Karpas-422 (cell line): ENCODE measurements around the gene TTR. TPM values are rescaled to one million over a fixed set of nuclear protein-coding genes. Genes with fewer than 3 reads are reported as not detected.

Source experiments
- DNase-seq: peaks from one replicate; pipeline ENCODE4 v3.0.0-alpha.2; 2015
- H2AFZ ChIP-seq: fragments of 200-600 bp; sonication (generic); 2 replicates; pipeline ENCODE4 v1.6.1; 2014; ENCODE audit warnings: antibody characterized with exemption, low read length, mixed read lengths
- H3K27ac ChIP-seq: fragments of 200-600 bp; sonication (generic); 2 replicates; pipeline ENCODE4 v1.5.1; 2014; ENCODE audit warnings: mild to moderate bottlenecking, low read length, moderate library complexity
- H3K27me3 ChIP-seq: fragments of 200-600 bp; sonication (generic); 2 replicates; pipeline ENCODE4 v1.6.1; 2014; ENCODE audit warnings: low read length, mixed read lengths
- H3K36me3 ChIP-seq: fragments of 200-600 bp; sonication (generic); 2 replicates; pipeline ENCODE4 v1.6.1; 2014; ENCODE audit warnings: low read length, mixed read lengths; ENCODE audit not compliant: insufficient read depth
- H3K4me1 ChIP-seq: fragments of 200-600 bp; sonication (generic); 2 replicates; pipeline ENCODE4 v1.6.1; 2014; ENCODE audit warnings: mild to moderate bottlenecking, low read length, mixed read lengths
- H3K4me2 ChIP-seq: fragments of 200-600 bp; sonication (generic); 2 replicates; pipeline ENCODE4 v1.6.1; 2014; ENCODE audit warnings: low read length, low read depth, mild to moderate bottlenecking; ENCODE audit not compliant: poor library complexity, severe bottlenecking
- H3K4me3 ChIP-seq: fragments of 200-600 bp; sonication (generic); 2 replicates; pipeline ENCODE4 v1.5.1; 2014; ENCODE audit warnings: mild to moderate bottlenecking, antibody characterized with exemption, low read length, mixed read lengths
- H3K79me2 ChIP-seq: fragments of 200-600 bp; sonication (generic); 2 replicates; pipeline ENCODE4 v1.6.1; 2014; ENCODE audit warnings: mild to moderate bottlenecking, low read length, mixed read lengths
- H3K9ac ChIP-seq: fragments of 200-600 bp; sonication (generic); 2 replicates; pipeline ENCODE4 v1.6.0; 2014; ENCODE audit warnings: low read length
- H3K9me2 ChIP-seq: fragments of 200-600 bp; sonication (generic), shearing (Covaris generic); replicated peaks from 2 replicates; pipeline ENCODE4 v1.6.0; 2014; ENCODE audit warnings: mild to moderate bottlenecking, low read length, moderate library complexity; ENCODE audit not compliant: insufficient read depth
- H3K9me3 ChIP-seq: fragments of 300-700, 200-600 bp; sonication (generic); 2 replicates; pipeline ENCODE4 v1.6.1; 2014; ENCODE audit warnings: low read length, mixed read lengths
- H4K20me1 ChIP-seq: fragments of 200-600 bp; sonication (generic); 2 replicates; pipeline ENCODE4 v1.6.1; 2014; ENCODE audit warnings: mild to moderate bottlenecking, antibody characterized with exemption, low read length, low read depth; ENCODE audit not compliant: insufficient read depth
- total RNA-seq: library from RNA; depleted of rRNA; stranded (reverse); fragments of >200 nt; shearing (Covaris generic); gene quantifications from 2 replicates; pipeline ENCODE4 v1.2.3, GENCODE V29; 2014; ENCODE audit warnings: low replicate concordance

The TTR gene
- total RNA-seq, 1 experiment from 2014 or later, result not detected

- no peak overlapping the region for H3K4me2 ChIP-seq
- H2AFZ ChIP-seq, result no peak overlapping the region
- H3K9me3 ChIP-seq, result no peaks in the 10 kb centered on the region
- no peaks in the 10 kb centered on the region for H3K9me2 ChIP-seq
- no peak overlapping the region for H3K9ac ChIP-seq
- no peaks in the 10 kb centered on the region for H3K36me3 ChIP-seq
- no peaks in the 10 kb centered on the region for H3K27me3 ChIP-seq
- no peaks in the 10 kb centered on the region for H4K20me1 ChIP-seq
- no peak overlapping the region for H3K27ac ChIP-seq
- DNase-seq, result no peak
- no peaks in the 10 kb centered on the region for H3K79me2 ChIP-seq
- H3K4me3 ChIP-seq, result no peak overlapping the region
- H3K4me1 ChIP-seq, result no peaks in the 10 kb centered on the region
These were observed 4.6 kb downstream of the TTR start for GRCh38 chr18:31596081-31596872.

- H3K36me3 ChIP-seq, result no peaks in the 10 kb centered on the region
- H3K9ac ChIP-seq, result no peak overlapping the region
- no peaks in the 10 kb centered on the region for H3K79me2 ChIP-seq
- H4K20me1 ChIP-seq, result no peaks in the 10 kb centered on the region
- no peaks in the 10 kb centered on the region for H3K9me2 ChIP-seq
- H3K27ac ChIP-seq, result no peak overlapping the region
- no peak overlapping the region for H2AFZ ChIP-seq
- no peak overlapping the region for H3K4me2 ChIP-seq
- H3K27me3 ChIP-seq, result no peaks in the 10 kb centered on the region
- H3K4me1 ChIP-seq, result no peaks in the 10 kb centered on the region
- no peak for DNase-seq
- no peaks in the 10 kb centered on the region for H3K9me3 ChIP-seq
- no peak overlapping the region for H3K4me3 ChIP-seq
These were observed 6.5 kb downstream of the TTR start for GRCh38 chr18:31598021-31598805.

- Histone ChIP-seq H3K9me3 (no peaks in the 10 kb centered on the region), H3K36me3 (no peaks in the 10 kb centered on the region), H3K79me2 (no peaks in the 10 kb centered on the region), H2AFZ (no peak overlapping the region), H3K9ac (no peak overlapping the region), H3K27ac (no peak overlapping the region), H3K9me2 (no peaks in the 10 kb centered on the region), H4K20me1 (no peaks in the 10 kb centered on the region), H3K4me3 (no peak overlapping the region), H3K4me1 (peaks cover 3% of the 10 kb centered on the region; the same call in 1 of the 2 replicates), H3K4me2 (no peak overlapping the region), H3K27me3 (no peaks in the 10 kb centered on the region)
- DNase-seq, result no peak
These were observed 11.6 kb downstream of the TTR start for GRCh38 chr18:31603315-31603714.

- Histone ChIP-seq H3K79me2 (no peaks in the 10 kb centered on the region), H3K9me3 (no peaks in the 10 kb centered on the region), H2AFZ (no peak overlapping the region), H3K36me3 (no peaks in the 10 kb centered on the region), H4K20me1 (no peaks in the 10 kb centered on the region), H3K27ac (no peak overlapping the region), H3K27me3 (no peaks in the 10 kb centered on the region), H3K9ac (no peak overlapping the region), H3K4me2 (no peak overlapping the region), H3K4me3 (no peak overlapping the region), H3K9me2 (no peaks in the 10 kb centered on the region), H3K4me1 (peaks cover 3% of the 10 kb centered on the region; the same call in 1 of the 2 replicates)
- DNase-seq, result no peak
These were observed 14.6 kb downstream of the TTR start for GRCh38 chr18:31606265-31606664.

- H4K20me1 ChIP-seq, result no peaks in the 10 kb centered on the region
- H3K36me3 ChIP-seq, result no peaks in the 10 kb centered on the region
- H3K79me2 ChIP-seq, result no peaks in the 10 kb centered on the region
- no peak overlapping the region for H3K4me2 ChIP-seq
- no peak overlapping the region for H3K9ac ChIP-seq
- H3K27me3 ChIP-seq, result no peaks in the 10 kb centered on the region
- H3K9me2 ChIP-seq, result no peaks in the 10 kb centered on the region
- peaks cover 3% of the 10 kb centered on the region; the same call in 1 of the 2 replicates for H3K4me1 ChIP-seq
- no peak overlapping the region for H3K4me3 ChIP-seq
- H3K27ac ChIP-seq, result no peak overlapping the region
- no peak for DNase-seq
- H3K9me3 ChIP-seq, result no peaks in the 10 kb centered on the region
- no peak overlapping the region for H2AFZ ChIP-seq
These were observed 15.7 kb downstream of the TTR start for GRCh38 chr18:31607384-31607783.

GRCh38 chr18:31609886-31610285 is 18.2 kb downstream of the TTR start:
- no peaks in the 10 kb centered on the region for H3K9me2 ChIP-seq
- no peak overlapping the region for H2AFZ ChIP-seq
- no peaks in the 10 kb centered on the region for H3K79me2 ChIP-seq
- H3K4me2 ChIP-seq, result no peak overlapping the region
- H3K36me3 ChIP-seq, result no peaks in the 10 kb centered on the region
- no peaks in the 10 kb centered on the region for H3K4me1 ChIP-seq
- no peaks in the 10 kb centered on the region for H3K9me3 ChIP-seq
- H3K27me3 ChIP-seq, result no peaks in the 10 kb centered on the region
- no peak overlapping the region for H3K4me3 ChIP-seq
- H4K20me1 ChIP-seq, result no peaks in the 10 kb centered on the region
- no peak for DNase-seq
- no peak overlapping the region for H3K9ac ChIP-seq
- no peak overlapping the region for H3K27ac ChIP-seq

- Histone ChIP-seq H3K9me3 (no peaks in the 10 kb centered on the region), H3K4me3 (no peak overlapping the region), H4K20me1 (no peaks in the 10 kb centered on the region), H3K79me2 (no peaks in the 10 kb centered on the region), H2AFZ (no peak overlapping the region), H3K36me3 (no peaks in the 10 kb centered on the region), H3K4me2 (no peak overlapping the region), H3K4me1 (no peaks in the 10 kb centered on the region), H3K27me3 (no peaks in the 10 kb centered on the region), H3K9ac (no peak overlapping the region), H3K27ac (no peak overlapping the region), H3K9me2 (no peaks in the 10 kb centered on the region)
- DNase-seq, result no peak
These were observed 18.9 kb downstream of the TTR start for GRCh38 chr18:31610286-31611205.

GRCh38 chr18:31611511-31611910 is 19.8 kb downstream of the TTR start:
- H3K9me3 ChIP-seq, result no peaks in the 10 kb centered on the region
- H3K36me3 ChIP-seq, result no peaks in the 10 kb centered on the region
- H3K9ac ChIP-seq, result no peak overlapping the region
- H3K4me3 ChIP-seq, result no peak overlapping the region
- no peaks in the 10 kb centered on the region for H3K4me1 ChIP-seq
- H2AFZ ChIP-seq, result no peak overlapping the region
- H3K4me2 ChIP-seq, result no peak overlapping the region
- H4K20me1 ChIP-seq, result no peaks in the 10 kb centered on the region
- H3K79me2 ChIP-seq, result no peaks in the 10 kb centered on the region
- no peak for DNase-seq
- H3K27ac ChIP-seq, result no peak overlapping the region
- no peaks in the 10 kb centered on the region for H3K9me2 ChIP-seq
- no peaks in the 10 kb centered on the region for H3K27me3 ChIP-seq
